Right lobe of liver (tissue), 4 donors: ENCODE data around the gene CDH13.

Experiments
- POLR2A ChIP-seq: fragments of 450-650 bp; IDR thresholded peaks from one replicate; pipeline ENCODE4 v1.6.1; 2017; ENCODE audit warnings: antibody characterized with exemption, mild to moderate bottlenecking
- TF ChIP-seq, protein P1 (sequence below), 4 donors: fragments of 200-600 bp in 3 of 4; fragments of 450-650 bp in 1 of 4; IDR thresholded peaks; one replicate each; pipeline versions ENCODE4 v1.5.1 to v1.8.0; 2016 to 2022; ENCODE audit warnings: antibody characterized with exemption in 4 of 4, mild to moderate bottlenecking in 2 of 4
- donor health status: DM: no; HTN: no; CAD: no.
- donor health status: DM: no; HTN: no; CAD: no.
- donor health status: DM: no; HTN: yes; CAD: no.

DNA sequence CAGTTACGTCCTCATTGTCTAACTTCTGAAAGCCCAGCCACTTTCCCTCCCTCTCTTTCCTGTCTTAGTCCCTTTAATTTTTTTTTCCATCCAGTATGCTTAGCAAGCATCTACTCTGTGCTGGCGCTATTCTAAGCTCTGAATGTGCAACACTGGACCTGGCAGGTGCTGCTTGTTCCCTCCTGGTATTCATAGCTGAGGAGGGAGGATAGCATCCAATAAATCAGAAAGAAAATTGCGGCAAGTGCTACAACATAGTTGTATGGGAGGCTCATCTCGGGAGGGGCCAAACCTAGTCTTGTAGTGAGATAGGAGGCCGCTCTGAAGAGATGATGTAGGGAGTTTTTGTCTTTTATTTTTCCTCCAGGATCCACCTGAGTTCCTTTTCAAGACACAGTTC is 723.7 kb downstream of the CDH13 start:
- TF ChIP-seq, protein P1, sequence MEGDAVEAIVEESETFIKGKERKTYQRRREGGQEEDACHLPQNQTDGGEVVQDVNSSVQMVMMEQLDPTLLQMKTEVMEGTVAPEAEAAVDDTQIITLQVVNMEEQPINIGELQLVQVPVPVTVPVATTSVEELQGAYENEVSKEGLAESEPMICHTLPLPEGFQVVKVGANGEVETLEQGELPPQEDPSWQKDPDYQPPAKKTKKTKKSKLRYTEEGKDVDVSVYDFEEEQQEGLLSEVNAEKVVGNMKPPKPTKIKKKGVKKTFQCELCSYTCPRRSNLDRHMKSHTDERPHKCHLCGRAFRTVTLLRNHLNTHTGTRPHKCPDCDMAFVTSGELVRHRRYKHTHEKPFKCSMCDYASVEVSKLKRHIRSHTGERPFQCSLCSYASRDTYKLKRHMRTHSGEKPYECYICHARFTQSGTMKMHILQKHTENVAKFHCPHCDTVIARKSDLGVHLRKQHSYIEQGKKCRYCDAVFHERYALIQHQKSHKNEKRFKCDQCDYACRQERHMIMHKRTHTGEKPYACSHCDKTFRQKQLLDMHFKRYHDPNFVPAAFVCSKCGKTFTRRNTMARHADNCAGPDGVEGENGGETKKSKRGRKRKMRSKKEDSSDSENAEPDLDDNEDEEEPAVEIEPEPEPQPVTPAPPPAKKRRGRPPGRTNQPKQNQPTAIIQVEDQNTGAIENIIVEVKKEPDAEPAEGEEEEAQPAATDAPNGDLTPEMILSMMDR (IDR thresholded peaks at IDR 0.05), result no peak
- TF ChIP-seq POLR2A, result no peak
